HUES48 (cell line): Measurements from ENCODE around the gene CCDC59.

Experiments used
- H3K27ac ChIP-seq: one replicate; pipeline ENCODE4 v1.7.0; 2013; ENCODE audit warnings: low read depth, low read length, inconsistent platforms
- H3K27me3 ChIP-seq: 2 replicates; pipeline ENCODE4 v1.6.1; 2013; ENCODE audit warnings: mild to moderate bottlenecking, low read length; ENCODE audit not compliant: control insufficient read depth, insufficient read depth
- H3K36me3 ChIP-seq: 2 replicates; pipeline ENCODE4 v1.6.1; 2013; ENCODE audit warnings: low read length; ENCODE audit not compliant: control insufficient read depth, insufficient read depth
- H3K4me1 ChIP-seq: 2 replicates; pipeline ENCODE4 v1.6.1; 2013; ENCODE audit warnings: mild to moderate bottlenecking, low read length; ENCODE audit not compliant: control insufficient read depth, insufficient read depth
- H3K4me3 ChIP-seq: 2 replicates; pipeline ENCODE4 v1.5.1; 2013; ENCODE audit warnings: mild to moderate bottlenecking, low read depth, low read length
- H3K9ac ChIP-seq: 2 replicates; pipeline ENCODE4 v1.6.1; 2013; ENCODE audit warnings: mild to moderate bottlenecking, low read depth, low read length, moderate library complexity
- H3K9me3 ChIP-seq: 2 replicates; pipeline ENCODE4 v1.6.1; 2013; ENCODE audit warnings: low read length; ENCODE audit not compliant: control insufficient read depth, insufficient read depth

The CCDC59 gene, protein sequence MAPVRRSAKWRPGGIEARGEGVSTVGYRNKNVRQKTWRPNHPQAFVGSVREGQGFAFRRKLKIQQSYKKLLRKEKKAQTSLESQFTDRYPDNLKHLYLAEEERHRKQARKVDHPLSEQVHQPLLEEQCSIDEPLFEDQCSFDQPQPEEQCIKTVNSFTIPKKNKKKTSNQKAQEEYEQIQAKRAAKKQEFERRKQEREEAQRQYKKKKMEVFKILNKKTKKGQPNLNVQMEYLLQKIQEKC

DNA sequence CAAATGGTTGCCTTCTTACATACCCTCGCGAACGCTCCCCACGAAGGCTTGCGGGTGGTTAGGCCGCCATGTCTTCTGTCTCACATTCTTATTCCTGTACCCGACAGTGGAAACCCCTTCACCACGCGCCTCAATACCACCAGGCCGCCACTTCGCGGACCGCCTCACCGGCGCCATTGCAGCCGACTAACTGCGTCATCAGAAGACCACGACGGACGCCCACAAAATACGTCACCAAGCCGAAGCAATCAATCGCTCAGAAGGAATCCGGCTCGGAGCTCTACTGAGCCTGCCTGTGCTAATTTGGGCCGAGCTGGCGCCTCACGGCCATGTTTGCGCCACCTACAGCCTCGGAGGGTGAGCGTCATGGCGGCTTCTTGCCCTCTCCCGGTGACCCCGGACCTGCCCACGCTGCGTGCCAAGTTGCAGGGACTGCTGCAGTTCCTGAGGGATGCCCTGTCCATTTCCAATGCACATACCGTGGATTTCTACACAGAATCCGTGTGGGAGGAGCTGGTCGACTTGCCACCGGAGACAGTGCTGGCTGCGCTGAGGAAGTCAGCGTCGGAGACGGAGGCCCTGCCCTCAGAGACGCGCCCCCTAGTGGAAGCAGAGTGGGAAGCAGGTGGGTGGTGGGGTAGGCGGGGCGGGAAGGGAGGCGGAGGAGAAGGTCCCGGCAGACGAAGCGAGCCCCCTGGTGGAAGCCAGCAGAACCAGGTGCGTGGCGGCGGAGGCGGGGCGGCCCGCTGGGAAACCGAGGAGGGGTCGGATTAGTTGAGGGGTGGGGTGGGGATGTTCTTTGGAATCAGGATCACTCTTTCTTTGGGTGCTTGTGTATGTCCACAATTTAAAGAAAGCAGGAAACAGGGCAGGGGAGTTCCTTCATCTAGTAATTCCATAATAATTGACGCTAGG, at the start of gene CCDC59, which contains the start of gene METTL25:
CCDC59 (minus strand) TSS at position 188 of the 915 bp plus-strand sequence; CDS start at position 177, 11 bp downstream.
METTL25 (plus strand) TSS at position 330 of the 915 bp plus-strand sequence; CDS start at position 367, 37 bp downstream.
- H3K4me1 ChIP-seq, result peaks cover 6% of the 10 kb centered on the region; the same call in 1 of the 2 replicates
- no peaks in the 10 kb centered on the region for H3K27me3 ChIP-seq
- H3K27ac ChIP-seq, result peak within 1 kb of the TSS; percentile 96
- peak within 1 kb of the TSS; percentile 99 for H3K9ac ChIP-seq
- peaks cover 36% of the 10 kb centered on the region for H3K36me3 ChIP-seq
- H3K4me3 ChIP-seq, result peak within 1 kb of the TSS; percentile 98
- no peaks in the 10 kb centered on the region for H3K9me3 ChIP-seq

DNA sequence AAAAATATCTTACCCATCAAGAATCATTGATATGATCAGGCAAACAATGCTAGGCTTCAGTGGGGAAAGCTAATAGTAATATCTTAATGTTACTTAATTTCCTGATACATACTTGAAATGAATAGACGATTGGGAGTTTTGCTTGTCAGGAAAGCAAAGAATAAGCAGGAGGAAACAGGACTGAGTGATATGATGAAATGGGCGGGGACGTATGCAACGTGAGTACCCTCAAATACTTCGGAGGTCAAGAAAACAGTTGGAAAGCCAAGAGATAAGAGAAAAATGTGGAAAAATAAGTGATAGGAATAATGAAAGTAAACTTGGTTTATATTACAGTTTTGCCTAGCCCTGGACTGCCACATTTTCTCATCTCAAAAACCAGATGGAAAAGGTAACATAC, 49.3 kb upstream of the CCDC59 start:
- Histone ChIP-seq H3K36me3 (no peaks in the 10 kb centered on the region), H3K4me1 (no peaks in the 10 kb centered on the region), H3K9ac (no peak overlapping the region), H3K9me3 (no peaks in the 10 kb centered on the region), H3K27me3 (no peaks in the 10 kb centered on the region), H3K27ac (no peak overlapping the region), H3K4me3 (no peak overlapping the region)

DNA sequence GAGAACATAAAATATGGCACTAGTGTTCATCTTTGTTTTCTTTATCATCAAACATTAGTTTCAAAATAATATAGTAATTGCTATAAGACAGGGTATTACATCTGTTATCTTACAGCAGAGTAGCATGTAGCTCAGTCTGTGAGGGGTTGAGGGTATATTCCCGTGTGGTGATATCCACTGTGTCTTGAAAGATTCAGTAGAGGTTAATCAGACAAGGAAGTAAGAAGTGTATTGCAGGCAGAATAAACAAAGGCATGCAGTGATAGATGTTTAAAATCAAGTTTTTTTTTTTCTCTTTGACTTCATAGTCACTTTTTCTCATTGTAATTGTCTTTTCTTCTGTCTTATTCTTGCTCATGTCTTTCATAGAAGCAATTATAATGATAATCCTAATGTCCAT, 48.5 kb upstream of the CCDC59 start:
- H3K27ac ChIP-seq, result no peak overlapping the region
- H3K9ac ChIP-seq, result no peak overlapping the region
- H3K9me3 ChIP-seq, result no peaks in the 10 kb centered on the region
- H3K4me3 ChIP-seq, result no peak overlapping the region
- H3K36me3 ChIP-seq, result no peaks in the 10 kb centered on the region
- no peaks in the 10 kb centered on the region for H3K27me3 ChIP-seq
- no peaks in the 10 kb centered on the region for H3K4me1 ChIP-seq

DNA sequence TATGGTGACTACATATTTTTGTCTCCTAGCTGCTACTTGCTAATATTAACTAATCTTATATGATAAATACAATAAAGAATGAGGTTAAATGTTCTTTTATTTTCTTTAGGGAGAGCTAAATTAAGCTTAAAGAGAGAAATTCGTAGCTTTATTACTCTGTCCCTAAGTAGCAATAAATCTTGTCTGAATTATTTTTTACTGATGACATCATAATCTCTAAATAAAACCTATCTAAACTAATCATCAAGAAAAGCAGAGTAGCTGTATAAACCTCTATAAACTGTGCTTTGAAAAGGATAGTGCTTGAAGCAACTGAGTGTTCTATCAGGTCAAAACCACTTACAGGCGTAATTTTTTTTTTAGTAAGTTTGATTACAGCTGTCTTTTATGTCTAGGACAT, 42.6 kb upstream of the CCDC59 start:
- H3K9me3 ChIP-seq, result no peaks in the 10 kb centered on the region
- peaks cover 6% of the 10 kb centered on the region; the same call in 1 of the 2 replicates for H3K36me3 ChIP-seq
- no peaks in the 10 kb centered on the region for H3K4me1 ChIP-seq
- no peak overlapping the region for H3K4me3 ChIP-seq
- no peak overlapping the region for H3K27ac ChIP-seq
- no peaks in the 10 kb centered on the region for H3K27me3 ChIP-seq
- H3K9ac ChIP-seq, result no peak overlapping the region

DNA sequence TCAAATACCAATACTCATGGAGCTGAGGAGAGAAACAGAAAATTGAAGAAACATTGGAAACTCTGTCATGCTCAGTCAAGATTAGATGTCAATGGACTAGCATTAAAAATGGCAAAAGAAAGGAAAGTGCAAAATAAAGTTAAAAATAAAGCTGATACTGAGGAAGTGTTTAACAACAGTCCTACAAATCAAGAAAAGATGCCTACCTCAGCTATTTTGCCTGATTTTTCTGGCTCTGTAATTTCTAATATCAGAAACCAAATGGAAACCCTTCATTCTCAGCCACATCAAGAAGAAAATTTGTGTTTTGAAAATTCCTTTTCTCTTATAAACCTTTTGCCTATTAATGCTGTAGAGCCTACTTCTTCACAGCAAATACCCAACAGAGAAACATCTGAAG, 40.7 kb upstream of the CCDC59 start:
- Histone ChIP-seq H3K4me1 (no peaks in the 10 kb centered on the region), H3K27ac (no peak overlapping the region), H3K27me3 (no peaks in the 10 kb centered on the region), H3K36me3 (peaks cover 6% of the 10 kb centered on the region; the same call in 1 of the 2 replicates), H3K9me3 (no peaks in the 10 kb centered on the region), H3K4me3 (no peak overlapping the region), H3K9ac (no peak overlapping the region)

DNA sequence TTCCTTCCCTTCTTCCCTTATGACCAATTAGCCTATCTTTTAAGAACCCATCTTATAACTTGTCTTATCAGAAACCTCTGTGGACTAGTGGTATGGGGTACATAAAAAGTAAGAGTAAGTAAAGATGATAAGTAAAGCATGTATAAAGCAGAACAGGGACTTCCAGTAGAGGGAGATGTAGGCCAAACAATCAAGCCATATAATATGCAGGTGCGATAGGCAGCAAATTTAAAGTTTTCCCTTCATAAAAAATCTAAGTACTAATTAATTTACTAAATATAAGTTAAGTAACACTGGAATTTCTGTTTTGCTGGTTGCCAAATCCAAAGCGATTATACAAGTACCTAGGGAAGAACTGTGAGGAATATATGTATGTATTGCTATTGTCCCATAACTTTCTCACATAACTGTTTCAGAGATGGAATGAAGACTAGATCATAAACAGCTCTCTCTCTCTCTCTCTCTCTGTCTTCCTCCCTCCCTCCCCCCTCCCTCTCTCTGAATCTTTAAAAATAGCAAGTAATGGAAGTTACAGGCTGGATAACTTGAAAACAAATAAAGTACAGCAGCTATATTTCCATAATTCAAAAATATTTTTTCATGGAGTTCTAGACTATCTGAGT, 25.9 kb upstream of the CCDC59 start:
- H3K9me3 ChIP-seq, result no peaks in the 10 kb centered on the region
- 0 out of 2 replicates have a peak, but pooled peaks cover 3% of the 10 kb centered on the region for H3K36me3 ChIP-seq
- H3K4me3 ChIP-seq, result no peak overlapping the region
- H3K27ac ChIP-seq, result no peak overlapping the region
- no peak overlapping the region for H3K9ac ChIP-seq
- no peaks in the 10 kb centered on the region for H3K4me1 ChIP-seq
- H3K27me3 ChIP-seq, result no peaks in the 10 kb centered on the region

DNA sequence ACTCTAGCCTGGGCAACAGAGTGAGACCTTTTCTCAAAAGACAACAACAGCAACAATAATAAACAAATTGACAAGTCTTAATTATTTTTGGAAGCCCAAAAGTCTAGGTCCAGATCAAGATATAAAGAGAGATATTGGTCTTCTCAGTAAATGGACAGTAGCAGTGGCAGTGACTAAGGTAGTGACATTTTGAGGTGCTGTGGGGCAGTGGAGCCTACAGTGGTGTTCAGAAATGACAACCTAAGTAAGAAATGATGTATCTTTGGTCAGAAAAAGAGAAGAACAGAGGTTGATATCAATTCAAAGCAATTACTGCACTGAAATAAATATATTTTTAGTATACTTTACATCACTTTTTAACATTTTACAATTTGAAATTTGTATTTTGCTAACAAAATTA, 20.8 kb upstream of the CCDC59 start:
- Histone ChIP-seq H3K27ac (no peak overlapping the region), H3K4me3 (no peak overlapping the region)

DNA sequence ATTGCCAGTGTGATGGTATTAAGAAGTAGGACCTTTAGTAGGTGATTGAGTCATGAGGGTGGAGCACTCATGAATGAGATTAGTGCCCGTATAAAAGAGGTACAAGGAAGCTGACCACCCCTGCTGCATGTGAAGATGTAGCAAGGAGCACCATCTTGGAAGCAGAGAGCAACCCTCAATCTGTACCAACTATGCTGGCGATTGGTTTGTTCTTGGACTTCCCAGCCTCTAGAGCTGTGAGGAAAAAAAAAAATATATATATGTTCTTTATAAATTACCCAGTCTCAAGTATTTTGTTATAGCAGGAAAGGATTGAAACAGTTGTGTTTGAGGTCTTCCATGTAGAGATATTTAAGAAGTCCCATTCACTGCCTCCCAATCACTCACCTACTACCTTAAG, 17.0 kb upstream of the CCDC59 start:
- peaks cover 2% of the 10 kb centered on the region for H3K9me3 ChIP-seq
- no peaks in the 10 kb centered on the region for H3K4me1 ChIP-seq
- H3K36me3 ChIP-seq, result no peaks in the 10 kb centered on the region
- H3K9ac ChIP-seq, result no peak overlapping the region
- H3K27me3 ChIP-seq, result no peaks in the 10 kb centered on the region
- no peak overlapping the region for H3K27ac ChIP-seq
- H3K4me3 ChIP-seq, result no peak overlapping the region

More for the DNA sequence above, 20.8 kb upstream of the CCDC59 start:
- Histone ChIP-seq H3K36me3 (no peaks in the 10 kb centered on the region), H3K9me3 (peaks cover 2% of the 10 kb centered on the region; the same call in 1 of the 2 replicates), H3K4me1 (no peaks in the 10 kb centered on the region), H3K27me3 (no peaks in the 10 kb centered on the region), H3K9ac (no peak overlapping the region)

DNA sequence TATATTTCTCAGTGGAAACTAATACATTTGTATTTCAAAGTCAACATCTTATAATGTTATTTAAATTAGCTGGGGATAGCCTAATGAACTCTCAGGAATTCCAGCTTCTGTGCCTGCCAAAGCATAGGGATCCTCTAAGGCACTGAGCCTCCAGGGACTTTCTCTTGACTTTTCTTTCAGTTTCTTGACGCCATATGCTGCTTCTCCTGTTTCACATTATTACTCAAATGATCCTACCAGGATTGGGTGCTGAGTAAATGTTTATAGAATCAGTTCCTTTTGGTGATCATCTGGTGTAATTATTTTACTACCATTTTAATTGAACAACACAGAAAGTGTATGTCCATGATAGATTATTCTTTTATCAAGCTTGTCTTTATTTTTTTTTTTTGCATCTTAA, 8.0 kb upstream of the CCDC59 start:
- Histone ChIP-seq H3K4me1 (peaks cover 9% of the 10 kb centered on the region), H3K36me3 (no peaks in the 10 kb centered on the region), H3K27ac (no peak overlapping the region), H3K9me3 (no peaks in the 10 kb centered on the region), H3K27me3 (no peaks in the 10 kb centered on the region), H3K9ac (no peak overlapping the region), H3K4me3 (no peak overlapping the region)

DNA sequence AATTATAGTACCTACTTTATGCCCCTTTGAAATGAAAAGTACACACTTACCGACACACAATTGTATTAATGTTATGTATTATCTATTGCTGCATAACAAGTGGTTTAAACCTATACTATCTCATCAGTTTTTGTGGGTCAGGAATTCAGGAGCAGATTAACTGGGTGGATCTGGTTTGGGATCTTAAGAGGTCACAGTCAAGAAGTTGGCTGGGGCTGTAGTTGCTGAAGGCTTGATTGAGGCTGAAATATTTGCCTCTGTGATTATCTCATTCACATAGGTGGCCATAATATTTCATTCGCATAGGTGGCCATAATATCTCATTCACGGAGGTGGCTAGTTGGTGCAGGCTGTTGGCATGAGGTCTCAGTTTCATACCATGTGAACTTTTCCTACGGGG, 5.8 kb upstream of the CCDC59 start:
- H3K9ac ChIP-seq, result no peak overlapping the region
- H3K4me1 ChIP-seq, result peaks cover 15% of the 10 kb centered on the region
- no peaks in the 10 kb centered on the region for H3K27me3 ChIP-seq
- H3K27ac ChIP-seq, result no peak overlapping the region
- H3K9me3 ChIP-seq, result no peaks in the 10 kb centered on the region
- H3K4me3 ChIP-seq, result no peak overlapping the region
- no peaks in the 10 kb centered on the region for H3K36me3 ChIP-seq
